Nephron progenitor cell (in vitro differentiated cells): ENCODE results near the gene COL26A1.

Experiments
- DNase-seq: peaks from one replicate; pipeline ENCODE4 v3.0.0; 2021
- H3K27ac Mint-ChIP-seq: 2 replicates; pipeline ENCODE4 v1.8.0; 2021; ENCODE audit warnings: mild to moderate bottlenecking, moderate library complexity, mixed read lengths
- H3K27me3 Mint-ChIP-seq: 2 replicates; pipeline ENCODE4 v1.8.0; 2021; ENCODE audit warnings: mild to moderate bottlenecking, low read depth, mixed read lengths; ENCODE audit not compliant: poor library complexity
- H3K36me3 Mint-ChIP-seq: 2 replicates; pipeline ENCODE4 v1.8.0; 2021; ENCODE audit warnings: low read depth, mixed read lengths
- H3K4me1 Mint-ChIP-seq: 2 replicates; pipeline ENCODE4 v1.8.0; 2021; ENCODE audit warnings: mixed read lengths
- H3K4me3 Mint-ChIP-seq: 2 replicates; pipeline ENCODE4 v1.8.0; 2021; ENCODE audit warnings: mild to moderate bottlenecking, moderate library complexity, mixed read lengths
- H3K9me3 Mint-ChIP-seq: 2 replicates; pipeline ENCODE4 v1.8.0; 2021; ENCODE audit warnings: mild to moderate bottlenecking, moderate library complexity, mixed read lengths
- CTCF ChIP-seq: fragments of 200-600 bp; sonication (generic); IDR thresholded peaks from 2 replicates; pipeline ENCODE4 v1.5.0; 2021; ENCODE audit warnings: antibody characterized with exemption

COL26A1 gene

GRCh38 chr7:101453617-101454016 lies 90.9 kb downstream of the COL26A1 start:
- Mint-ChIP-seq H3K36me3 (peaks cover 39% of the 10 kb centered on the region), H3K4me3 (no peak overlapping the region), H3K27ac (no peak overlapping the region), H3K4me1 (no peaks in the 10 kb centered on the region), H3K27me3 (no peaks in the 10 kb centered on the region), H3K9me3 (no peaks in the 10 kb centered on the region)
- TF ChIP-seq CTCF: no peak
- DNase-seq: no peak

GRCh38 chr7:101457001-101457750 lies 94.5 kb downstream of the COL26A1 start:
- H3K27ac Mint-ChIP-seq: no peak overlapping the region
- DNase-seq: no peak
- TF ChIP-seq CTCF: no peak

GRCh38 chr7:101465131-101465530 lies 102.5 kb downstream of the COL26A1 start:
- no peaks in the 10 kb centered on the region for H3K9me3 Mint-ChIP-seq
- no peak for DNase-seq
- no peak for TF ChIP-seq CTCF
- peaks cover 59% of the 10 kb centered on the region for H3K4me1 Mint-ChIP-seq
- peak overlapping the region; percentile 85 for H3K27ac Mint-ChIP-seq
- H3K36me3 Mint-ChIP-seq: peaks cover 59% of the 10 kb centered on the region
- H3K4me3 Mint-ChIP-seq: no peak overlapping the region
- H3K27me3 Mint-ChIP-seq: peaks cover 14% of the 10 kb centered on the region

More at GRCh38 chr7:101457001-101457750, 94.5 kb downstream of the COL26A1 start:
- Mint-ChIP-seq H3K9me3 (no peaks in the 10 kb centered on the region), H3K4me1 (peaks cover 11% of the 10 kb centered on the region), H3K4me3 (no peak overlapping the region), H3K36me3 (peaks cover 46% of the 10 kb centered on the region), H3K27me3 (no peaks in the 10 kb centered on the region)

- no peaks in the 10 kb centered on the region for H3K9me3 Mint-ChIP-seq
- H3K27ac Mint-ChIP-seq: peak overlapping the region; percentile 85
- DNase-seq: no peak
- TF ChIP-seq CTCF: no peak
- H3K36me3 Mint-ChIP-seq: peaks cover 58% of the 10 kb centered on the region
- peaks cover 59% of the 10 kb centered on the region for H3K4me1 Mint-ChIP-seq
- H3K27me3 Mint-ChIP-seq: peaks cover 14% of the 10 kb centered on the region
- H3K4me3 Mint-ChIP-seq: no peak overlapping the region
Observed at GRCh38 chr7:101465576-101466196, 103.0 kb downstream of the COL26A1 start.

GRCh38 chr7:101466871-101467270 lies 104.2 kb downstream of the COL26A1 start:
- Mint-ChIP-seq H3K4me1 (peaks cover 66% of the 10 kb centered on the region), H3K36me3 (peaks cover 48% of the 10 kb centered on the region), H3K4me3 (no peak overlapping the region), H3K27ac (peak overlapping the region; percentile 50), H3K27me3 (peaks cover 14% of the 10 kb centered on the region), H3K9me3 (no peaks in the 10 kb centered on the region)
- no peak for TF ChIP-seq CTCF
- DNase-seq: no peak
